ENCODE data around the gene TFEB.

TFEB gene

GRCh38 chr6:41689171-41690008, 46.0 kb downstream of the TFEB start:
- Histone ChIP-seq H3K27ac (ENCODE audit: insufficient read depth, low read depth, low read length, poor library complexity, severe bottlenecking) (no peak overlapping the region), H3K36me3 (ENCODE audit: control insufficient read depth, insufficient read depth, low read length) (no peaks in the 10 kb centered on the region), H3K27me3 (ENCODE audit: control insufficient read depth, insufficient read depth, low read length, poor library complexity, severe bottlenecking) (no peaks in the 10 kb centered on the region), H3K4me3 (ENCODE audit: insufficient read depth, low read depth, low read length) (no peak overlapping the region), H3K9me3 (ENCODE audit: control insufficient read depth, low read length) (no peaks in the 10 kb centered on the region), H3K4me1 (ENCODE audit: control insufficient read depth, insufficient read depth, low read length) (peaks cover 1% of the 10 kb centered on the region)
- WGBS, 2 experiments: 86 to 91% methylated on average over 9 of the region's 9 CpGs

GRCh38 chr6:41688256-41688965, 47.0 kb downstream of the TFEB start:
- 78 to 85% methylated on average over 5 of the region's 5 CpGs for WGBS, 2 experiments
- H3K36me3 ChIP-seq (ENCODE audit: control insufficient read depth, insufficient read depth, low read length): no peaks in the 10 kb centered on the region
- no peak overlapping the region for H3K27ac ChIP-seq (ENCODE audit: insufficient read depth, low read depth, low read length, poor library complexity, severe bottlenecking)

GRCh38 chr6:41687501-41688175, 47.8 kb downstream of the TFEB start:
- Histone ChIP-seq H3K27me3 (ENCODE audit: control insufficient read depth, insufficient read depth, low read length, poor library complexity, severe bottlenecking) (peaks cover 8% of the 10 kb centered on the region), H3K4me1 (ENCODE audit: control insufficient read depth, insufficient read depth, low read length) (peaks cover 14% of the 10 kb centered on the region), H3K4me3 (ENCODE audit: insufficient read depth, low read depth, low read length) (no peak overlapping the region), H3K9me3 (ENCODE audit: control insufficient read depth, low read length) (no peaks in the 10 kb centered on the region), H3K36me3 (ENCODE audit: control insufficient read depth, insufficient read depth, low read length) (no peaks in the 10 kb centered on the region), H3K27ac (ENCODE audit: insufficient read depth, low read depth, low read length, poor library complexity, severe bottlenecking) (no peak overlapping the region)
- 48 to 54% methylated on average over 9 of the region's 9 CpGs for WGBS, 2 experiments

More at GRCh38 chr6:41688256-41688965, 47.0 kb downstream of the TFEB start:
- peaks cover 10% of the 10 kb centered on the region for H3K4me1 ChIP-seq (ENCODE audit: control insufficient read depth, insufficient read depth, low read length)
- H3K27me3 ChIP-seq (ENCODE audit: control insufficient read depth, insufficient read depth, low read length, poor library complexity, severe bottlenecking): peaks cover under 1% of the 10 kb centered on the region
- H3K9me3 ChIP-seq (ENCODE audit: control insufficient read depth, low read length): no peaks in the 10 kb centered on the region
- H3K4me3 ChIP-seq (ENCODE audit: insufficient read depth, low read depth, low read length): no peak overlapping the region

GRCh38 chr6:41685641-41686380, 49.6 kb downstream of the TFEB start:
- peaks cover 14% of the 10 kb centered on the region for H3K4me1 ChIP-seq (ENCODE audit: control insufficient read depth, insufficient read depth, low read length)
- peaks cover 10% of the 10 kb centered on the region for H3K27me3 ChIP-seq (ENCODE audit: control insufficient read depth, insufficient read depth, low read length, poor library complexity, severe bottlenecking)
- H3K4me3 ChIP-seq (ENCODE audit: insufficient read depth, low read depth, low read length): no peak overlapping the region
- no peak overlapping the region for H3K27ac ChIP-seq (ENCODE audit: insufficient read depth, low read depth, low read length, poor library complexity, severe bottlenecking)
- H3K36me3 ChIP-seq (ENCODE audit: control insufficient read depth, insufficient read depth, low read length): no peaks in the 10 kb centered on the region
- 91 to 92% methylated on average over 7 of the region's 7 CpGs for WGBS, 2 experiments
- no peaks in the 10 kb centered on the region for H3K9me3 ChIP-seq (ENCODE audit: control insufficient read depth, low read length)

GRCh38 chr6:41684311-41685180, 50.9 kb downstream of the TFEB start:
- WGBS, 2 experiments: 88 to 92% methylated on average over 25 of the region's 25 CpGs
- Histone ChIP-seq H3K4me3 (ENCODE audit: insufficient read depth, low read depth, low read length) (no peak overlapping the region), H3K27ac (ENCODE audit: insufficient read depth, low read depth, low read length, poor library complexity, severe bottlenecking) (no peak overlapping the region), H3K36me3 (ENCODE audit: control insufficient read depth, insufficient read depth, low read length) (no peaks in the 10 kb centered on the region), H3K27me3 (ENCODE audit: control insufficient read depth, insufficient read depth, low read length, poor library complexity, severe bottlenecking) (peaks cover 10% of the 10 kb centered on the region), H3K9me3 (ENCODE audit: control insufficient read depth, low read length) (no peaks in the 10 kb centered on the region), H3K4me1 (ENCODE audit: control insufficient read depth, insufficient read depth, low read length) (peaks cover 14% of the 10 kb centered on the region)

- no peak overlapping the region for H3K27ac ChIP-seq (ENCODE audit: insufficient read depth, low read depth, low read length, poor library complexity, severe bottlenecking)
- peaks cover 10% of the 10 kb centered on the region for H3K27me3 ChIP-seq (ENCODE audit: control insufficient read depth, insufficient read depth, low read length, poor library complexity, severe bottlenecking)
- no peaks in the 10 kb centered on the region for H3K36me3 ChIP-seq (ENCODE audit: control insufficient read depth, insufficient read depth, low read length)
- H3K4me3 ChIP-seq (ENCODE audit: insufficient read depth, low read depth, low read length): no peak overlapping the region
- WGBS, 2 experiments: 20 to 21% methylated on average over 38 of the region's 38 CpGs
- H3K4me1 ChIP-seq (ENCODE audit: control insufficient read depth, insufficient read depth, low read length): peaks cover 14% of the 10 kb centered on the region
- H3K9me3 ChIP-seq (ENCODE audit: control insufficient read depth, low read length): no peaks in the 10 kb centered on the region
Observed at GRCh38 chr6:41683523-41684310, 51.7 kb downstream of the TFEB start.

- Histone ChIP-seq H3K27me3 (ENCODE audit: control insufficient read depth, insufficient read depth, low read length, poor library complexity, severe bottlenecking) (peaks cover 10% of the 10 kb centered on the region), H3K27ac (ENCODE audit: insufficient read depth, low read depth, low read length, poor library complexity, severe bottlenecking) (no peak overlapping the region), H3K4me1 (ENCODE audit: control insufficient read depth, insufficient read depth, low read length) (peaks cover 14% of the 10 kb centered on the region), H3K4me3 (ENCODE audit: insufficient read depth, low read depth, low read length) (no peak overlapping the region), H3K36me3 (ENCODE audit: control insufficient read depth, insufficient read depth, low read length) (no peaks in the 10 kb centered on the region), H3K9me3 (ENCODE audit: control insufficient read depth, low read length) (no peaks in the 10 kb centered on the region)
- WGBS, 2 experiments: 62 to 68% methylated on average over 18 of the region's 18 CpGs
Observed at GRCh38 chr6:41683273-41683522, 52.2 kb downstream of the TFEB start.

- no peak overlapping the region for H3K4me3 ChIP-seq (ENCODE audit: insufficient read depth, low read depth, low read length)
- H3K27ac ChIP-seq (ENCODE audit: insufficient read depth, low read depth, low read length, poor library complexity, severe bottlenecking): no peak overlapping the region
- H3K4me1 ChIP-seq (ENCODE audit: control insufficient read depth, insufficient read depth, low read length): peaks cover 16% of the 10 kb centered on the region
- H3K36me3 ChIP-seq (ENCODE audit: control insufficient read depth, insufficient read depth, low read length): no peaks in the 10 kb centered on the region
- peaks cover 10% of the 10 kb centered on the region for H3K27me3 ChIP-seq (ENCODE audit: control insufficient read depth, insufficient read depth, low read length, poor library complexity, severe bottlenecking)
- H3K9me3 ChIP-seq (ENCODE audit: control insufficient read depth, low read length): no peaks in the 10 kb centered on the region
- WGBS, 2 experiments: 76 to 79% methylated on average over 31 of the region's 31 CpGs
Observed at GRCh38 chr6:41682497-41683272, 52.7 kb downstream of the TFEB start.
